K562 (cell line): ENCODE results near the gene ZNF48. TPM values are rescaled to one million over a fixed set of nuclear protein-coding genes. Genes with fewer than 3 reads are reported as not detected.

ENCODE experiments used
- CEBPB ChIP-seq: fragments of 450-650 bp; IDR thresholded peaks from 2 replicates; pipeline ENCODE4 v1.6.1; 2016; ENCODE audit warnings: missing genetic modification characterization, missing compliant biosample characterization
- GABPB2 ChIP-seq: fragments of 250-450 bp; sonication (Bioruptor Pico); conservative IDR thresholded peaks from 2 replicates; pipeline ENCODE4 v1.5.1; 2021; ENCODE audit warnings: mild to moderate bottlenecking
- HCFC1 ChIP-seq: IDR thresholded peaks from 2 replicates; pipeline ENCODE4 v1.6.1; 2012; ENCODE audit warnings: low read depth, low read length, improper control_type of control experiment
- HNRNPH1 ChIP-seq: fragments of 200-400 bp; formaldehyde crosslinking; optimal IDR thresholded peaks from 2 replicates; pipeline ENCODE3; 2017; ENCODE audit warnings: low read depth, mild to moderate bottlenecking, low read length, moderate library complexity
- JUN ChIP-seq, 2 experiments: sonication (generic) in 1 of 2; formaldehyde crosslinking in 1 of 2; IDR thresholded peaks; 2 replicates each; pipeline versions ENCODE4 v1.6.1 to v1.8.0; 2012 to 2022; ENCODE audit warnings: borderline replicate concordance in 2 of 2, mild to moderate bottlenecking in 2 of 2, improper control_type of control experiment in 1 of 2, low read depth in 1 of 2, low read length in 1 of 2, missing genetic modification reagents in 1 of 2
- NEUROD1 ChIP-seq: fragments of 150-350 bp; IDR thresholded peaks from 2 replicates; pipeline ENCODE4 v1.6.1; 2014; ENCODE audit warnings: borderline replicate concordance, low read length, low read depth; ENCODE audit not compliant: partially characterized antibody
- PHTF2 ChIP-seq: fragments of 250-450 bp; sonication (Bioruptor Pico); IDR thresholded peaks from 2 replicates; pipeline ENCODE4 v1.5.0; 2021; ENCODE audit warnings: mild to moderate bottlenecking
- SAP30 ChIP-seq: fragments of 200-600 bp; sonication (generic); IDR thresholded peaks from 2 replicates; pipeline ENCODE4 v1.6.1; 2012; ENCODE audit warnings: borderline replicate concordance, low read depth, mild to moderate bottlenecking, moderate library complexity, low read length, control low read depth, inconsistent platforms; ENCODE audit not compliant: insufficient read depth, poor library complexity, severe bottlenecking
- TARDBP ChIP-seq: fragments of 450-650 bp; IDR thresholded peaks from 2 replicates; pipeline ENCODE4 v1.6.1; 2016
- TBL1XR1 ChIP-seq, 2 experiments: IDR thresholded peaks; 2 replicates each; pipeline ENCODE4 v1.6.1; 2012; ENCODE audit warnings: improper control_type of control experiment in 2 of 2, low read length in 2 of 2, mild to moderate bottlenecking in 1 of 2
- TCFL5 ChIP-seq: fragments of 250-450 bp; sonication (Bioruptor Pico); conservative IDR thresholded peaks from 2 replicates; pipeline ENCODE4 v1.6.1; 2021; ENCODE audit warnings: mild to moderate bottlenecking, moderate library complexity, matching md5 sums
- TEAD2 ChIP-seq: fragments of 450-650 bp; IDR thresholded peaks from 2 replicates; pipeline ENCODE4 v1.6.1; 2016; ENCODE audit warnings: missing genetic modification characterization, control low read depth, missing compliant biosample characterization
- ZNF175 ChIP-seq: fragments of 200-800 bp; sonication (Bioruptor generic); IDR thresholded peaks from 2 replicates; pipeline ENCODE4 v1.6.1; 2016; ENCODE audit warnings: low read depth, mild to moderate bottlenecking, missing genetic modification characterization, missing compliant biosample characterization
- ZNF23 ChIP-seq: fragments of 250-450 bp; sonication (Bioruptor Pico); IDR thresholded peaks from 2 replicates; pipeline ENCODE4 v1.4.0; 2020; ENCODE audit warnings: mild to moderate bottlenecking
- ZNF79 ChIP-seq: fragments of 250-450 bp; sonication (Bioruptor Pico); IDR thresholded peaks from 2 replicates; pipeline ENCODE4 v1.4.0; 2020; ENCODE audit warnings: low read depth, mild to moderate bottlenecking, moderate library complexity
- polyA plus RNA-seq, 8 experiments: library from polyadenylated mRNA; depleted of rRNA in 4 of 8; stranded (reverse) in 5 of 8; unstranded in 3 of 8; fragments of >200 nt; fragmentation: Nextera tagmentation in 2 of 8; fragmentation: Illumina TruSeq in 1 of 8; extraction: Ambion mirVana in 2 of 8; extraction: Trizol in 1 of 8; gene quantifications; 2 replicates each; pipeline versions ENCODE4 v1.2.1 to v1.2.3, GENCODE V29; 2011 to 2014; ENCODE audit warnings: inconsistent platforms in 1 of 8, missing spikeins in 1 of 8
- total RNA-seq, 7 experiments: library from RNA; depleted of rRNA in 6 of 7; stranded (reverse); fragments of >200 nt in 6 of 7; fragmentation: Illumina TruSeq in 2 of 7; extraction: Trizol in 2 of 7; gene quantifications; 2 replicates each; pipeline versions ENCODE4 v1.2.1 to v1.2.3, GENCODE V29; 2011 to 2021; ENCODE audit warnings: low replicate concordance in 1 of 7
- TF ChIP-seq, protein P1 (sequence below), 2 experiments: fragments of 450-650 bp in 1 of 2; sonication (generic) in 1 of 2; formaldehyde crosslinking in 1 of 2; IDR thresholded peaks; 2 replicates each; pipeline versions ENCODE4 v1.7.1 to v1.9.0; 2016 to 2022; ENCODE audit warnings: inconsistent platforms in 1 of 2, mild to moderate bottlenecking in 1 of 2, missing genetic modification reagents in 1 of 2
- TF ChIP-seq, protein P2 (sequence below): fragments of 250-450 bp; sonication (Bioruptor Pico); IDR thresholded peaks from 2 replicates; pipeline ENCODE4 v1.8.0; 2022; ENCODE audit warnings: inconsistent platforms, mild to moderate bottlenecking, moderate library complexity, borderline replicate concordance

The ZNF48 gene
- total and polyA plus RNA-seq, 9 of the 15 experiments (the other 6 are each of a cell fraction or from before 2014, with no cell fraction given), result 0.38 to 11.6 (median 4.7) TPM

DNA sequence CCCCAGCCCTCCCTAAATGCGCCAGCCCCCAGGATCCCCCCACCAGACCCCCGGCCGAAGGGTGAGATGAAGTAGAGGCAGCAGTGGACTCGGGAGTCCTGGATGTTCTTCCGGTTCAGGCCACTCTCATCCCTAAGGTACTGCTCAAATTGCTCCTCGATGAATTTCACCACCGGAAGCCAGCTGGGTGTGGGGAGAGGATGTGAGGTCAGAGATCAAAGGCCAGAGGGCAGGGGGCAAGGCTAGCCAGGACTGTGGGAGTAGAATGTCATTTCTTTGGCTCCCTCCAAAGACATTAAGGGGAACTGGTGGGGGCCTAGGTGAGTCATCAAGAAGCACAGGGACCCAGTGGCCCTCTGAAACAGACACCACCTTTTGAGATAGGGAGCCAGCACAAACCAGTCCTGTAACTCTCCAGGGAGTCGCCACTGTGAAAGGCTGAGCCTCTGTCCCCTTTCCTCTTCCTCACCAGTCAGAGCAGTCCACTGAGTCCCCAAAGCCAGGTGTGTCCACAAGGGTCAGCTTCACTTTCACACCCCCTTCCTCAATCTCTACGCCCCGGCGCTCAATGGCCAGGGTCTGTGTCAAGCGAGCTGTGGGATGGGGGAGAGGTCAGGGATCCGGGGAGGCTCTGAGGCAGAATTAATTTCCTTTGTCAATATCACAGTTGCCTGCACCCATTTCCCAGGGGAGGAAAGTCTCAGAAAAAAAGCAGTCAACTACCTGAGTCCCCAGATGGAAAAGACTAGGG, 13.8 kb upstream of the ZNF48 start (continued):
- TF ChIP-seq, protein P1, sequence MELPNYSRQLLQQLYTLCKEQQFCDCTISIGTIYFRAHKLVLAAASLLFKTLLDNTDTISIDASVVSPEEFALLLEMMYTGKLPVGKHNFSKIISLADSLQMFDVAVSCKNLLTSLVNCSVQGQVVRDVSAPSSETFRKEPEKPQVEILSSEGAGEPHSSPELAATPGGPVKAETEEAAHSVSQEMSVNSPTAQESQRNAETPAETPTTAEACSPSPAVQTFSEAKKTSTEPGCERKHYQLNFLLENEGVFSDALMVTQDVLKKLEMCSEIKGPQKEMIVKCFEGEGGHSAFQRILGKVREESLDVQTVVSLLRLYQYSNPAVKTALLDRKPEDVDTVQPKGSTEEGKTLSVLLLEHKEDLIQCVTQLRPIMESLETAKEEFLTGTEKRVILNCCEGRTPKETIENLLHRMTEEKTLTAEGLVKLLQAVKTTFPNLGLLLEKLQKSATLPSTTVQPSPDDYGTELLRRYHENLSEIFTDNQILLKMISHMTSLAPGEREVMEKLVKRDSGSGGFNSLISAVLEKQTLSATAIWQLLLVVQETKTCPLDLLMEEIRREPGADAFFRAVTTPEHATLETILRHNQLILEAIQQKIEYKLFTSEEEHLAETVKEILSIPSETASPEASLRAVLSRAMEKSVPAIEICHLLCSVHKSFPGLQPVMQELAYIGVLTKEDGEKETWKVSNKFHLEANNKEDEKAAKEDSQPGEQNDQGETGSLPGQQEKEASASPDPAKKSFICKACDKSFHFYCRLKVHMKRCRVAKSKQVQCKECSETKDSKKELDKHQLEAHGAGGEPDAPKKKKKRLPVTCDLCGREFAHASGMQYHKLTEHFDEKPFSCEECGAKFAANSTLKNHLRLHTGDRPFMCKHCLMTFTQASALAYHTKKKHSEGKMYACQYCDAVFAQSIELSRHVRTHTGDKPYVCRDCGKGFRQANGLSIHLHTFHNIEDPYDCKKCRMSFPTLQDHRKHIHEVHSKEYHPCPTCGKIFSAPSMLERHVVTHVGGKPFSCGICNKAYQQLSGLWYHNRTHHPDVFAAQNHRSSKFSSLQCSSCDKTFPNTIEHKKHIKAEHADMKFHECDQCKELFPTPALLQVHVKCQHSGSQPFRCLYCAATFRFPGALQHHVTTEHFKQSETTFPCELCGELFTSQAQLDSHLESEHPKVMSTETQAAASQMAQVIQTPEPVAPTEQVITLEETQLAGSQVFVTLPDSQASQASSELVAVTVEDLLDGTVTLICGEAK (IDR thresholded peaks at IDR 0.05), result peak; percentile 90
- TF ChIP-seq, protein P1 (CRISPR knock-in tag; IDR thresholded peaks at IDR 0.05), result no peak
- peak; percentile 61 for TF ChIP-seq HCFC1
- TF ChIP-seq TEAD2 (tag), result no peak
- TF ChIP-seq ZNF79, result no peak
- peak; percentile 63 for TF ChIP-seq NEUROD1
- no peak for TF ChIP-seq TARDBP
- TF ChIP-seq JUN (IDR thresholded peaks at IDR 0.05; ENCODE audit: borderline replicate concordance, low read depth, low read length), result peak; percentile 86
- no peak for TF ChIP-seq JUN (CRISPR knock-in tag; IDR thresholded peaks at IDR 0.05; ENCODE audit: borderline replicate concordance)
- peak; percentile 94 for TF ChIP-seq ZNF175 (CRISPR knock-in tag)
- TF ChIP-seq, protein P2, sequence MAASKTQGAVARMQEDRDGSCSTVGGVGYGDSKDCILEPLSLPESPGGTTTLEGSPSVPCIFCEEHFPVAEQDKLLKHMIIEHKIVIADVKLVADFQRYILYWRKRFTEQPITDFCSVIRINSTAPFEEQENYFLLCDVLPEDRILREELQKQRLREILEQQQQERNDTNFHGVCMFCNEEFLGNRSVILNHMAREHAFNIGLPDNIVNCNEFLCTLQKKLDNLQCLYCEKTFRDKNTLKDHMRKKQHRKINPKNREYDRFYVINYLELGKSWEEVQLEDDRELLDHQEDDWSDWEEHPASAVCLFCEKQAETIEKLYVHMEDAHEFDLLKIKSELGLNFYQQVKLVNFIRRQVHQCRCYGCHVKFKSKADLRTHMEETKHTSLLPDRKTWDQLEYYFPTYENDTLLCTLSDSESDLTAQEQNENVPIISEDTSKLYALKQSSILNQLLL (CRISPR knock-in tag), result no peak
- TF ChIP-seq CEBPB, result no peak
- TF ChIP-seq PHTF2, result no peak
- peak; percentile 15 to 48; a peak in 2 of 4 replicates for TF ChIP-seq TBL1XR1 (IDR thresholded peaks at IDR 0.05; ENCODE audit: low read length in 2 of 2)
- TF ChIP-seq SAP30, result no peak
- no peak for TF ChIP-seq ZNF23
- no peak for TF ChIP-seq GABPB2 (CRISPR knock-in tag)
- TF ChIP-seq HNRNPH1, result no peak
- TF ChIP-seq TCFL5 (CRISPR knock-in tag), result no peak
